Right ventricle myocardium superior (tissue), 1 donor: ENCODE results near the gene NAXE. TPM values are rescaled to one million over a fixed set of nuclear protein-coding genes. Genes with fewer than 3 reads are reported as not detected.
A peak's percentile ranks its signal among the peaks of the same experiment; 100 is the strongest.
"Not testable (repeated sequence)": the region's sequence is repeated elsewhere in the genome, so short reads cannot be mapped to it uniquely, and the experiment has no call there.

Experiments
- ATAC-seq: fragments of 200-7000 bp; cut with Tn5 transposase; one replicate; pipeline ENCODE4 v1.9.1; 2020; ENCODE audit warnings: mild to moderate bottlenecking; ENCODE audit not compliant: poor library complexity
- DNase-seq: peaks from one replicate; pipeline ENCODE4 v3.0.0-alpha.2; 2020
- intact Hi-C: fragments of 100-400 bp; cut with DNase I; formaldehyde crosslinking; loops from one replicate; pipeline ENCODE4 v1.11.2; 2022
- total RNA-seq: library from RNA; stranded (reverse); fragmentation: NEBNext Ultra II Directional; extraction: Animal tissue kit (Norgen Biotek cat#: 25700); gene quantifications from one replicate; pipeline ENCODE4 v1.2.1, GENCODE V29; 2021
- donor health status: DM: no; HTN: yes; CAD: no; lungs with severe emphysema.

NAXE gene
- total RNA-seq, 1 donor from 2014 or later, result 115 TPM

GRCh38 chr1:156589546-156589945 is 2.0 kb upstream of the NAXE start:
- intact Hi-C loops, result no loop called here
- DNase-seq (no peak), ATAC-seq (no peak)

GRCh38 chr1:156590326-156591180 is 1.0 kb upstream of the NAXE start:
- no peak for ATAC-seq
- intact Hi-C loops, result loop anchor here (10.0 kb wide), 1 partner anchor 116 kb away; no protein-coding TSS in a partner anchor
- no peak for DNase-seq

GRCh38 chr1:156591181-156591431 is 470 bp upstream of the NAXE start:
- ATAC-seq (no peak), DNase-seq (no peak)
- intact Hi-C loops, result loop anchor here (10.0 kb wide), 1 partner anchor 116 kb away; no protein-coding TSS in a partner anchor

GRCh38 chr1:156592158-156592909 is 758 bp downstream of the NAXE start:
- DNase-seq (no peak), ATAC-seq (no peak)
- intact Hi-C loops, result loop anchor here (10.0 kb wide), 1 partner anchor 118 kb away; no protein-coding TSS in a partner anchor

- DNase-seq (no peak), ATAC-seq (no peak)
- intact Hi-C loops, result loop anchor here (10.0 kb wide), 1 partner anchor 118 kb away; no protein-coding TSS in a partner anchor
These were observed 1.5 kb downstream of the NAXE start for GRCh38 chr1:156592910-156593660.

GRCh38 chr1:156593661-156593989 is 2.0 kb downstream of the NAXE start:
- DNase-seq (no peak), ATAC-seq (no peak)
- intact Hi-C loops, result loop anchor here (10.0 kb wide), 1 partner anchor 119 kb away; no protein-coding TSS in a partner anchor

- no peak for DNase-seq
- ATAC-seq, result no peak
- intact Hi-C loops, result loop anchor here (10.0 kb wide), 1 partner anchor 119 kb away; no protein-coding TSS in a partner anchor
These were observed 2.6 kb downstream of the NAXE start for GRCh38 chr1:156594190-156594589.

GRCh38 chr1:156595016-156595415 is 3.4 kb downstream of the NAXE start:
- intact Hi-C loops, result loop anchor here (10.0 kb wide), 1 partner anchor 120 kb away; no protein-coding TSS in a partner anchor
- no peak for DNase-seq
- ATAC-seq, result no peak

- intact Hi-C loops, result loop anchor here (10.0 kb wide), 1 partner anchor 122 kb away; no protein-coding TSS in a partner anchor
- DNase-seq (no peak), ATAC-seq (no peak)
These were observed 4.8 kb downstream of the NAXE start for GRCh38 chr1:156596426-156596825.

GRCh38 chr1:156598125-156598524 is 6.5 kb downstream of the NAXE start:
- DNase-seq (no peak), ATAC-seq (no peak)
- intact Hi-C loops, result loop anchor here (10.0 kb wide), 1 partner anchor 123 kb away; no protein-coding TSS in a partner anchor

- ATAC-seq (no peak), DNase-seq (no peak)
- intact Hi-C loops, result loop anchor here (10.0 kb wide), 1 partner anchor 124 kb away; no protein-coding TSS in a partner anchor
These were observed 7.3 kb downstream of the NAXE start for GRCh38 chr1:156598731-156599432.

GRCh38 chr1:156599811-156600210 is 8.2 kb downstream of the NAXE start:
- no peak for DNase-seq
- no peak for ATAC-seq
- intact Hi-C loops, result loop anchor here (10.0 kb wide), 1 partner anchor 125 kb away; no protein-coding TSS in a partner anchor

- ATAC-seq (no peak), DNase-seq (no peak)
- intact Hi-C loops, result no loop called here
These were observed 9.2 kb downstream of the NAXE start for GRCh38 chr1:156600733-156601121.

- intact Hi-C loops, result no loop called here
- DNase-seq, result peak; percentile 83
- peak; percentile 92 for ATAC-seq
These were observed 9.7 kb downstream of the NAXE start, which contains the start of gene GPATCH4 for GRCh38 chr1:156601122-156601830. GPATCH4 (minus strand) TSS chr1:156601479.

GRCh38 chr1:156601892-156602291 is 10.3 kb downstream of the NAXE start:
- no peak for DNase-seq
- intact Hi-C loops, result no loop called here
- ATAC-seq, result no peak

GRCh38 chr1:156602557-156602993 is 11.0 kb downstream of the NAXE start:
- intact Hi-C loops, result no loop called here
- DNase-seq (no peak), ATAC-seq (no peak)

- ATAC-seq, DNase-seq: not testable (repeated sequence)
- intact Hi-C loops, result loop anchor here (5.0 kb wide), 2 partner anchors 160 to 220 kb away; no protein-coding TSS in a partner anchor
These were observed 15.8 kb downstream of the NAXE start for GRCh38 chr1:156607344-156607743.
